HUES64 (cell line): ENCODE data around the gene HMX3.
A peak's percentile ranks its signal among the peaks of the same experiment; 100 is the strongest.

Experiments
- H3K27ac ChIP-seq: 2 replicates; pipeline ENCODE4 v1.7.0; 2013; ENCODE audit warnings: low read depth, low read length, inconsistent platforms
- H3K27me3 ChIP-seq: 2 replicates; pipeline ENCODE4 v1.6.1; 2013; ENCODE audit warnings: mild to moderate bottlenecking, low read length; ENCODE audit not compliant: insufficient read depth
- H3K36me3 ChIP-seq: 2 replicates; pipeline ENCODE4 v1.6.1; 2013; ENCODE audit warnings: mild to moderate bottlenecking, low read length; ENCODE audit not compliant: insufficient read depth
- H3K4me1 ChIP-seq: 2 replicates; pipeline ENCODE4 v1.6.1; 2013; ENCODE audit warnings: mild to moderate bottlenecking, low read length, moderate library complexity; ENCODE audit not compliant: insufficient read depth
- H3K4me3 ChIP-seq: 2 replicates; pipeline ENCODE4 v1.5.1; 2013; ENCODE audit warnings: mild to moderate bottlenecking, low read length, moderate library complexity
- H3K9ac ChIP-seq: 2 replicates; pipeline ENCODE4 v1.6.1; 2013; ENCODE audit warnings: mild to moderate bottlenecking, low read depth, low read length
- H3K9me3 ChIP-seq: 2 replicates; pipeline ENCODE4 v1.6.1; 2013; ENCODE audit warnings: low read depth, low read length; ENCODE audit not compliant: insufficient read depth
- WGBS: fragments of 150-250, 120-280 bp; methylation state at CpG from one replicate; pipeline ENCODE4 v1.1.7; 2013; ENCODE audit warnings: missing lambda C conversion rate; 5-methylcytosine and 5-hydroxymethylcytosine counted together

HMX3 gene

GRCh38 chr10:123103944-123104343 is 31.8 kb upstream of the HMX3 start:
- 88% methylated on average over 9 of the region's 9 CpGs for WGBS
- no peaks in the 10 kb centered on the region for H3K9me3 ChIP-seq
- no peaks in the 10 kb centered on the region for H3K36me3 ChIP-seq
- no peak overlapping the region for H3K4me3 ChIP-seq
- H3K27ac ChIP-seq = no peak overlapping the region
- H3K4me1 ChIP-seq = peaks cover 2% of the 10 kb centered on the region; the same call in 1 of the 2 replicates
- H3K9ac ChIP-seq = no peak overlapping the region
- no peaks in the 10 kb centered on the region for H3K27me3 ChIP-seq

GRCh38 chr10:123109466-123109865 is 26.3 kb upstream of the HMX3 start:
- Histone ChIP-seq H3K9ac (no peak overlapping the region), H3K4me3 (no peak overlapping the region), H3K9me3 (no peaks in the 10 kb centered on the region), H3K27ac (no peak overlapping the region), H3K36me3 (no peaks in the 10 kb centered on the region), H3K27me3 (no peaks in the 10 kb centered on the region), H3K4me1 (no peaks in the 10 kb centered on the region; the same call in 1 of the 2 replicates)
- WGBS = 75% methylated on average over 7 of the region's 7 CpGs

- Histone ChIP-seq H3K9ac (no peak overlapping the region), H3K27ac (no peak overlapping the region), H3K9me3 (no peaks in the 10 kb centered on the region), H3K4me1 (peaks cover 17% of the 10 kb centered on the region), H3K36me3 (no peaks in the 10 kb centered on the region), H3K4me3 (peak overlapping the region; percentile 14), H3K27me3 (peaks cover 21% of the 10 kb centered on the region)
- 25% methylated on average over 26 of the region's 26 CpGs for WGBS
Observed at GRCh38 chr10:123117644-123118417, 17.9 kb upstream of the HMX3 start.

GRCh38 chr10:123119081-123119480 is 16.7 kb upstream of the HMX3 start:
- Histone ChIP-seq H3K9me3 (no peaks in the 10 kb centered on the region), H3K27me3 (peaks cover 21% of the 10 kb centered on the region), H3K4me1 (peaks cover 17% of the 10 kb centered on the region), H3K9ac (no peak overlapping the region), H3K4me3 (no peak overlapping the region), H3K27ac (no peak overlapping the region), H3K36me3 (no peaks in the 10 kb centered on the region)
- WGBS = 78% methylated on average over 8 of the region's 8 CpGs

GRCh38 chr10:123126246-123126645 is 9.5 kb upstream of the HMX3 start:
- Histone ChIP-seq H3K27me3 (peaks cover 35% of the 10 kb centered on the region), H3K9me3 (no peaks in the 10 kb centered on the region), H3K36me3 (no peaks in the 10 kb centered on the region), H3K4me3 (no peak overlapping the region), H3K4me1 (no peaks in the 10 kb centered on the region), H3K9ac (no peak overlapping the region), H3K27ac (no peak overlapping the region)
- WGBS = 85% methylated on average over 5 of the region's 5 CpGs

- no peaks in the 10 kb centered on the region for H3K9me3 ChIP-seq
- H3K27me3 ChIP-seq = peaks cover 70% of the 10 kb centered on the region
- no peak overlapping the region for H3K27ac ChIP-seq
- H3K9ac ChIP-seq = no peak overlapping the region
- H3K4me3 ChIP-seq = no peak overlapping the region
- H3K36me3 ChIP-seq = no peaks in the 10 kb centered on the region
- 86% methylated on average over 4 of the region's 4 CpGs for whole genome bisulfite sequencing
- H3K4me1 ChIP-seq = peaks cover 10% of the 10 kb centered on the region; the same call in 1 of the 2 replicates
Observed at GRCh38 chr10:123129618-123130271, 6.0 kb upstream of the HMX3 start.

GRCh38 chr10:123132576-123133477 is 2.9 kb upstream of the HMX3 start:
- peak overlapping the region; percentile 45 for H3K4me3 ChIP-seq
- peaks cover 12% of the 10 kb centered on the region; the same call in 1 of the 2 replicates for H3K4me1 ChIP-seq
- H3K27ac ChIP-seq = no peak overlapping the region
- peaks cover 96% of the 10 kb centered on the region for H3K27me3 ChIP-seq
- H3K9ac ChIP-seq = no peak overlapping the region; the same call in 1 of the 2 replicates
- H3K9me3 ChIP-seq = no peaks in the 10 kb centered on the region
- H3K36me3 ChIP-seq = no peaks in the 10 kb centered on the region
- WGBS = 2% methylated on average over 48 of the region's 48 CpGs

GRCh38 chr10:123133541-123134342 is 2.0 kb upstream of the HMX3 start:
- WGBS = 2% methylated on average over 40 of the region's 40 CpGs
- H3K36me3 ChIP-seq = no peaks in the 10 kb centered on the region
- peak overlapping the region; percentile 45 for H3K4me3 ChIP-seq
- peaks cover 100% of the 10 kb centered on the region for H3K27me3 ChIP-seq
- no peak overlapping the region for H3K27ac ChIP-seq
- peaks cover 12% of the 10 kb centered on the region; the same call in 1 of the 2 replicates for H3K4me1 ChIP-seq
- no peaks in the 10 kb centered on the region for H3K9me3 ChIP-seq
- no peak overlapping the region for H3K9ac ChIP-seq

- 2% methylated on average over 42 of the region's 42 CpGs for WGBS
- Histone ChIP-seq H3K27me3 (peaks cover 100% of the 10 kb centered on the region), H3K27ac (no peak overlapping the region), H3K9me3 (no peaks in the 10 kb centered on the region), H3K4me1 (peaks cover 15% of the 10 kb centered on the region; the same call in 1 of the 2 replicates), H3K4me3 (peak overlapping the region; percentile 46; the same call in 1 of the 2 replicates), H3K36me3 (no peaks in the 10 kb centered on the region), H3K9ac (no peak overlapping the region)
Observed at GRCh38 chr10:123134343-123134914, 1.3 kb upstream of the HMX3 start.

GRCh38 chr10:123134915-123135414 is 805 bp upstream of the HMX3 start:
- Histone ChIP-seq H3K27ac (no peak overlapping the region), H3K27me3 (peaks cover 100% of the 10 kb centered on the region), H3K4me1 (peaks cover 15% of the 10 kb centered on the region; the same call in 1 of the 2 replicates), H3K4me3 (peak overlapping the region; percentile 46), H3K36me3 (no peaks in the 10 kb centered on the region), H3K9me3 (no peaks in the 10 kb centered on the region), H3K9ac (no peak overlapping the region)
- WGBS = 1% methylated on average over 46 of the region's 46 CpGs
